Uterus (tissue), 2 donors: ENCODE results near the gene BACH2.

Experiments used
- POLR2A ChIP-seq, 2 donors: fragments of 450-650 bp; IDR thresholded peaks; one replicate each; pipeline ENCODE4 v1.6.1; 2016; ENCODE audit warnings: antibody characterized with exemption in 2 of 2, mild to moderate bottlenecking in 1 of 2, moderate library complexity in 1 of 2
- TF ChIP-seq, protein P1 (sequence below), 4 experiments: fragments of 200-600 bp in 2 of 4; fragments of 450-650 bp in 2 of 4; sonication (generic) in 2 of 4; IDR thresholded peaks; one replicate each; pipeline ENCODE4 v1.5.1; 2016 to 2019; ENCODE audit warnings: antibody characterized with exemption in 4 of 4, mild to moderate bottlenecking in 2 of 4, moderate library complexity in 1 of 4

DNA sequence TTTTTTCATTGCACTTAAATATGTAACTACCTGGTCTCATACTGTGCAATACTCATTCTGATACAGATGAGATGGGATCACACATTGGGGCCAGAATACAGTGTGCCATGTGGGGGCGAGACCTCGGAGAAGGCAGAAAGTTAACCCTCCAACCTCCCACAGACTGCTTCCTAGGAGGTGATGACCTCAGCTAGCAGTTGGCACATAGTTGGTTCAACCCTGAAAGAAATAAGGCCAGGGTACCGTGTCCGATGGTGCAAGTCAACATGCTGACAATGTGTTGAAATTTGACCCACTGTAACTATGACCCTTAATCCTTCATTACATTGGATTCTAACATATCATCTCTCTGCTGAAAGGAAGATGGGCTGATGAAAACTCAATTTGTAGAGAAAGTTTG is 340.5 kb downstream of the BACH2 start:
- TF ChIP-seq, protein P1, sequence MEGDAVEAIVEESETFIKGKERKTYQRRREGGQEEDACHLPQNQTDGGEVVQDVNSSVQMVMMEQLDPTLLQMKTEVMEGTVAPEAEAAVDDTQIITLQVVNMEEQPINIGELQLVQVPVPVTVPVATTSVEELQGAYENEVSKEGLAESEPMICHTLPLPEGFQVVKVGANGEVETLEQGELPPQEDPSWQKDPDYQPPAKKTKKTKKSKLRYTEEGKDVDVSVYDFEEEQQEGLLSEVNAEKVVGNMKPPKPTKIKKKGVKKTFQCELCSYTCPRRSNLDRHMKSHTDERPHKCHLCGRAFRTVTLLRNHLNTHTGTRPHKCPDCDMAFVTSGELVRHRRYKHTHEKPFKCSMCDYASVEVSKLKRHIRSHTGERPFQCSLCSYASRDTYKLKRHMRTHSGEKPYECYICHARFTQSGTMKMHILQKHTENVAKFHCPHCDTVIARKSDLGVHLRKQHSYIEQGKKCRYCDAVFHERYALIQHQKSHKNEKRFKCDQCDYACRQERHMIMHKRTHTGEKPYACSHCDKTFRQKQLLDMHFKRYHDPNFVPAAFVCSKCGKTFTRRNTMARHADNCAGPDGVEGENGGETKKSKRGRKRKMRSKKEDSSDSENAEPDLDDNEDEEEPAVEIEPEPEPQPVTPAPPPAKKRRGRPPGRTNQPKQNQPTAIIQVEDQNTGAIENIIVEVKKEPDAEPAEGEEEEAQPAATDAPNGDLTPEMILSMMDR (IDR thresholded peaks at IDR 0.05) = no peak
- TF ChIP-seq POLR2A (IDR thresholded peaks at IDR 0.05) = no peak
